Measurements from ENCODE around the gene GJB6.
A peak's percentile ranks its signal among the peaks of the same experiment; 100 is the strongest.

GJB6 gene

DNA sequence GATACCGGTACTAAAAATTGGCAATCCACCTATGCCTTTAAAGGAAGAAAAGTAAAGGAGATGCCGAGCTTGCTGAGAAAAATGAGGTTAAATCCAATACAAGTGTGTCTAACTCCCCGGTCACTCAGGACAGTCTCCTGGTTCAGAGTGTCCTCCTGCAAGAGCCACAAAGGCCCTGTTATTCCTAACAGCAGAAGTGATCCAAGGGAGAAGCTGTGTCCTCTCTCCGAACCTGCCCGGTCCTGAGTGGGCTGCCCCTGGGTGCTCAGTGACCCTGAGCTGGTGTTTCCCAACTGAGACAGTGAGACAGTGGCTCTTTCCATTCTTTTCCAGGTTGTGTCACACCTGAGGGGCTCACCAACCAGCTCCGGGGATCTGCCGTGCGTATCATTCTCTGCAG is 4.8 kb downstream of the GJB6 start:
- DNase-seq: no peak

- no peak for DNase-seq
Measured at GRCh38 chr13:20222553-20222952, 9.6 kb downstream of the GJB6 start.

- no peak for DNase-seq
Measured at GRCh38 chr13:20221772-20222171, 10.3 kb downstream of the GJB6 start.

- DNase-seq: no peak
Measured at GRCh38 chr13:20219577-20219976, 12.5 kb downstream of the GJB6 start.

DNA sequence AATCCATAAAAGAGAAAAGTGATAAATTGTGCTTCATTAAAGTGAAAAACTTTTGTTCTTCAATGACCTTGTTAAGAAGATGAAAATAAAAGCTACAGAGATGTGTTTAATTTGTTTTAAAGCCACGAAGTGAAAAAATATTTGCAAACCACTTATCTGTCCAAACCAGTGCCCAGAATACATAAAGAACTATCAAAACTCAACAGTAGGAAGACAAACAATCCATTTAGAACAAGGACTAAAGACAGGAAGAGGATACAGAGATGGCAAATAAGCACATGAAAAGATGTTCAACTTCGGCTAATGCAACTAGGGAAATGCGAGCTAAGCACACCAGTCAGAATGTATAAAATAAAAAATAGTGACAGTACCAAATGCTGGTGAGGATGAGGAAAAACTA is 15.0 kb downstream of the GJB6 start:
- DNase-seq: no peak

DNA sequence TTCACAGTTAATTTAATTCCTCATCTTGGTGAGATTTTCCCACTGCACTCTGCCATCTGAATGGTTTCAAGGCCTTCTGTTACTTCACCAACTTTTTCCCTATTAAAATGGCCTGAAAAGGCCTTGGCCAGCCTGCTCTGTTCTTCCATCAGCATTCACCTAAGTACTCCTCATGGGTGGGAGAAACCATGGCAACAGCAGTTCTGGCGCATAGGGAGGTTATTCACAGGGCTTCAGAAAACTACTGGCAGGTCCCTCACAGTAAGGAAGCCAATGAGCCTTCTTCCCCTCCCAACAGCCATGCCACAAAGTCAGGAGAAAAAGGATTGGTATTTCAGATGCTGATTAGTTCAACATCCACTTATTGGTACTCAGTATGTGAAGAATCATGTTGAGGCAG is 22.2 kb downstream of the GJB6 start:
- DNase-seq: no peak

- no peak for DNase-seq
Measured at GRCh38 chr13:20206698-20207235, 25.4 kb downstream of the GJB6 start.

DNA sequence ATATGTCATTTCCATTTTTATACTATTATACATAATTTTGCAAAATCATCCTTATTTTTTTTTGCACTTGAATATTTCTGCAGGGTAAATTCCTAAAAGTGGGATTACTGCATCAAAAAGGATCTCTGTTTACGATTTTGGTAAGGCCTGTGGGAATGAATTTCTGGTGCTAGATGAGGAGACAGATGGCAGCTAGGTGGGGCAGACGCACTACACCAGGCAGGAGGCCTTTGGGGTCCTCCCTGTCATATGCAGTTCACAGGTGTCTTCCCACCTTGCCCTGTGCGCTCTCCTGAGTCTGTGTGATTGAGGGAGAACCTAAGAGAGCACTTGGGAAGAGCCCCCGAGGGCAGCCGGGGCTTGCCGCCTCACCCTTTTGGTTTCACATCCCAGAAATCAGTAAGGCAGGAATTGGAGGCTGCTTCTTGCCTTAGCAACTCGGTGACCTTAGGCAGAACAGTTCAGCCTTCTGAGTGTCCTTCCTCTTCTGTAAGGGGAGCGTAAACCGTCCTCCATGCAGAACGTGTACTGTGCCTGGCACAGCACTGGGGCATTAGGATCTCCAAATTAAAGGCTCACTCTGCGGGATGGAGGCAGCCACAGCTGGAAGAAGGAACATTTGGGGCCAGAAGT is 25.9 kb downstream of the GJB6 start:
- DNase-seq: no peak

GRCh38 chr13:20198781-20199180 is 33.3 kb downstream of the GJB6 start:
- DNase-seq: peak; percentile 67

DNA sequence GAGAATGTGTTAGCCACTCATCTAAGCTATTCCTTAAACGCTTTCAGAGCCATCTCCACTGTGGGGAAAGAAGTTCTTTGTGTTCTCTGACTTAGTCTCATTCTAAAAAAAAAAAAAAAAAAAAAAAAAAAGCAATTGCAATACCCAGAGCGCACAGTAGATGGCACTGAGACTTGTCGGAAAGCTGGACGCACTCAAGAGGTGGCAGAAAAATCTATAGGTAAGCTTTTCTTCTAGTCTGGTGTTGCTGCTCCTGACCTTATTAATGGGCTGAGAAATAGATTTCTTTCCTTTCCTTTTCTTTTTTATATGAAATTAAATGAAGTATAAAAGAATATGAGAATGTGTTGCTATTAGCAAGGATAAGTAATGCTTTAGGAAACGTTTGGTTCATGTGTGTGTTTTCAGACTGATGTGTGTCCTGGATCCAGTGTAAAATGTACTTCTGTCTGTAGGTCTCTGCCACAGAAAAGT is 34.7 kb downstream of the GJB6 start:
- peak; percentile 26 for DNase-seq

DNA sequence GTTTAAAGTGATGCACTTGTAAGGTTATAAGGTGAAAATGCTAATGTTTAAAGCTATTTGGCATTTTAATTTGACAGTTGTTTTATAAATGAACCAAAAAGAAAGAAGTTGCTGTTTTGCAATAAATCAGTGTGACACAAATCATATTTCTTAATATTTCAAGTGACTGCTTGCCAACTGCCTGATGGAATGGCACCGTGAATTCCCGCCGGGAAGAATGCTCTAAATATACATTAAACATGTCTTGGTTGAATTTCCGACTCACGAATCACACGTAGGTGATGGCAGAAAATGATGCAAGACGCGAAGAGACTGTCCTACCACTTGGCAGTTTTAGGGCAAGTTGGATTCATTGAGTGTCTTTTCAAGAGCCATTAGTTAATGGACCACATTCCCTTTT is 36.3 kb downstream of the GJB6 start:
- DNase-seq: no peak

GRCh38 chr13:20193907-20194631 is 38.0 kb downstream of the GJB6 start:
- no peak for DNase-seq

GRCh38 chr13:20193162-20193906 is 38.8 kb downstream of the GJB6 start:
- DNase-seq: no peak

- DNase-seq: no peak
Measured at GRCh38 chr13:20192836-20193161, 39.3 kb downstream of the GJB6 start, which contains the start of gene GJB2. Gene GJB2 (minus strand): TSS chr13:20192938. CDS start chr13:20189581, 3,357 bp downstream.

DNA sequence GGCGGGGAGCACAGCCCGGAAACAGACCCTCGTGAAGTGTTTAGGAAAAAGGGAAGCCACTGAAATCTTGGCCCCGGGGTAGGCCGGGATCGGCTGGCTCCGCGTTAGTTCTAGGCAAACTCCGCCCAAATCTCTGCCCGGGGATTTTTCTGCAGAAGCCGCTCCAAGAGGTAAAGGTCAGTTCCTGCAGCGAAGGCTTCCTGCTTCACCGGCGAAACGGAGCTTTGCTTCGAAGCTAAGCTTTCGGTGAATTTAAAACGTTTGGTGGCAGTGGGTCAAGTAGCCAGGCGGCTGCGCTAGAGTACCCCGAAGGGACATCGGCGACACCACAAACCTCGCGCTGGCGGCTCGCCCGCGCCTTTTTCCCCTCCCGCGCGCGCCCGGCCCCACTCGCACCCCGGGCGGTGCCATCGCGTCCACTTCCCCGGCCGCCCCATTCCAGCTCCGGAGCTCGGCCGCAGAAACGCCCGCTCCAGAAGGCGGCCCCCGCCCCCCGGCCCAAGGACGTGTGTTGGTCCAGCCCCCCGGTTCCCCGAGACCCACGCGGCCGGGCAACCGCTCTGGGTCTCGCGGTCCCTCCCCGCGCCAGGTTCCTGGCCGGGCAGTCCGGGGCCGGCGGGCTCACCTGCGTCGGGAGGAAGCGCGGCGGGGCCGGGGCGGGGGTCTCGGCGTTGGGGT is 39.8 kb downstream of the GJB6 start:
- DNase-seq: peak; percentile 10

DNA sequence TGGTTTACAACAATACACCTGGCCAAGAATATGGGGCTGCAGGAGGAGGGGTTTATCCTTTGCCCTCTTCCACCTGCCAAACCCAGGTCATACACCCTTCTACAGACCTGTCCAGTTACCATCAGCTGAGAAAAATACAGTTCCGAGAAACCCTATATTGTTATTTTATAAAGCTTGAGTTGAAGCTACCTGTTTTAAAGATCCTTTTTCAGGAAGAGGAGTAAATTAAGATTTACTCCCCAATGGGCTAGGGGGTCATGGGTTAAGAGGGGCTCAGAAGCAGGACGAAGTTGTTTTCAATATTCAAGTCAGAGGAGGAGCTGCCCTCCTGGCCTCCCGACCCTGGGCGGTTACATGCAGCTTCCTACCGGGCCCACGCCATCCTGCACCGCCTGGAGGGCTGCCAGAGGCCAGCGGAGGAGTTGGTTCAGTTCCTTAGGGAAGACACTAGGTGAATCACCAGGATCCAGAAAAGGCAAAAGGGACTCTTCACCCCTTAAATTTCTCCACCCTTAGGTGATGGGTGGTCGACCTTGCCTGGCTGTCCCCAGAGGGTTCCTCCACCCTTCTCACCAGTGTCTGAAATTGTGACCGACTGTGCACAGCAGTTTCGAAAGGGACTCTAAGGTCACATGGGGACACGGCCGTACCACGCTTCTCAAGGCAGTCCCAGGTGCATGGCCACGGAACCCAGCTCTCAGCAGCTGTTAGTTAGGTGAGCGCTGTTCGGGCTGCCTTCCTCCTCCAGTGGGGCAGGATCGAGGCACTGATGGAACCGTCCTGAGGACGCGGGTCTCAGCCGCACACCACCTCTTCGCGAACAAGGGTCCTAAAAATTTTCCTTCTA is 40.6 kb downstream of the GJB6 start:
- no peak for DNase-seq

DNA sequence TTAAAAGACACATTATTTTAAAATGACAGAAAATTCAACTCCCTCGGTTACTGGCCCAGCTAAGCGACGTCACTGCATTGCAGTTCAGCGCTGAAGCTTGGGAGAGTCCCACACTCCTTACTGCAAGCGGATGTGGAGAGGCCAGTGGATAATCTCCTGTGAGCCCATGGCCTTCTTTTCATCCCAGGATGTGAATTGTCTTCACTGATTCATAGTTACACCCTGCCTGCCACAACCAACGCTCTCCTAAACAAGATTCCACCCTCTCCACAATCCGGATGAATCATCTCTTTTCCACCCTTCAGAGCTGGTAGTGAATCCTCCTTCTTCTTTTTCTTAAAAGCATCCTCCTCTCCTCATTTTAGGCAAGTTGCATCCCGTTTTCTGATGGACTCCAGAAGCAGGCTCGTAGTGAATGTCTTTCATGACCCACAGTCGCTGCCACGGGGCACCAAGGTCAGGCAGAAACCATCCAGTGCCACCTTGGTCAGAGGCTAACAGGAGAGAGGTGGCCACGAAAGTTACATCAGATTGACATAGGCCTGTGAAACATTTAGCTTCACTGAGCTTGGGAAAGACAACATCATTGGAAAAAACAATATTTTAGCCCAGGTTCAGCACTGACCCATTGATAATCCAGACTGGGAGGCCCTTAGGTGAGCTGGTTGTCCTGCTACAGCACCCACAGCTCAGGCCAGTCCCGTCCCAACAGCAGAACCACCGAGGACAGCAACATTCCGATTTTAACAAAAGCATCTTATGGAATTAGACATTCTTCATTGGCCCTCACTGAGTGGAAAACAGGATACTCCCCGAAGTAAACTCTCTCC is 41.4 kb downstream of the GJB6 start:
- DNase-seq: peak; percentile 74

GRCh38 chr13:20190076-20190475 is 42.0 kb downstream of the GJB6 start:
- DNase-seq: no peak

DNA sequence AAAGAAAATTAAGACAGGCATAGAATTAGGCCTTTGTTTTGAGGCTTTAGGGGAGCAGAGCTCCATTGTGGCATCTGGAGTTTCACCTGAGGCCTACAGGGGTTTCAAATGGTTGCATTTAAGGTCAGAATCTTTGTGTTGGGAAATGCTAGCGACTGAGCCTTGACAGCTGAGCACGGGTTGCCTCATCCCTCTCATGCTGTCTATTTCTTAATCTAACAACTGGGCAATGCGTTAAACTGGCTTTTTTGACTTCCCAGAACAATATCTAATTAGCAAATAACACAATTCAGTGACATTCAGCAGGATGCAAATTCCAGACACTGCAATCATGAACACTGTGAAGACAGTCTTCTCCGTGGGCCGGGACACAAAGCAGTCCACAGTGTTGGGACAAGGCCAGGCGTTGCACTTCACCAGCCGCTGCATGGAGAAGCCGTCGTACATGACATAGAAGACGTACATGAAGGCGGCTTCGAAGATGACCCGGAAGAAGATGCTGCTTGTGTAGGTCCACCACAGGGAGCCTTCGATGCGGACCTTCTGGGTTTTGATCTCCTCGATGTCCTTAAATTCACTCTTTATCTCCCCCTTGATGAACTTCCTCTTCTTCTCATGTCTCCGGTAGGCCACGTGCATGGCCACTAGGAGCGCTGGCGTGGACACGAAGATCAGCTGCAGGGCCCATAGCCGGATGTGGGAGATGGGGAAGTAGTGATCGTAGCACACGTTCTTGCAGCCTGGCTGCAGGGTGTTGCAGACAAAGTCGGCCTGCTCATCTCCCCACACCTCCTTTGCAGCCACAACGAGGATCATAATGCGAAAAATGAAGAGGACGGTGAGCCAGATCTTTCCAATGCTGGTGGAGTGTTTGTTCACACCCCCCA is 43.2 kb downstream of the GJB6 start:
- no peak for DNase-seq

- no peak for DNase-seq
Measured at GRCh38 chr13:20186771-20187170, 45.3 kb downstream of the GJB6 start.
